Muscle layer of duodenum (tissue), 2 donors: ENCODE measurements around the gene FAM199X.

ENCODE experiments used
- H3K27ac ChIP-seq: one replicate; pipeline ENCODE4 v1.7.0; 2013; ENCODE audit warnings: mild to moderate bottlenecking, low read length
- H3K27me3 ChIP-seq: one replicate; pipeline ENCODE4 v1.7.0; 2013; ENCODE audit warnings: low read depth, mild to moderate bottlenecking, control low read depth, low read length
- H3K36me3 ChIP-seq, 2 donors: one replicate each; pipeline ENCODE4 v1.7.0; 2013; ENCODE audit warnings: low read length in 2 of 2, control low read depth in 1 of 2, mild to moderate bottlenecking in 1 of 2; ENCODE audit not compliant: insufficient read depth in 2 of 2, control insufficient read depth in 1 of 2
- H3K4me1 ChIP-seq, 2 donors: one replicate each; pipeline ENCODE4 v1.7.0; 2013; ENCODE audit warnings: low read length in 2 of 2, mild to moderate bottlenecking in 2 of 2, control low read depth in 1 of 2, moderate library complexity in 1 of 2; ENCODE audit not compliant: insufficient read depth in 2 of 2, control insufficient read depth in 1 of 2
- H3K4me3 ChIP-seq, 2 donors: one replicate each; pipeline ENCODE4 v1.7.0; 2013; ENCODE audit warnings: low read length in 2 of 2, low read depth in 1 of 2, mild to moderate bottlenecking in 1 of 2
- H3K9me3 ChIP-seq, 2 donors: one replicate each; pipeline ENCODE4 v1.7.0; 2013; ENCODE audit warnings: low read length in 2 of 2, control low read depth in 1 of 2, mild to moderate bottlenecking in 1 of 2; ENCODE audit not compliant: control insufficient read depth in 1 of 2
- donor health status: healthy.

The FAM199X gene

GRCh38 chrX:104165894-104166734 lies at the start of gene FAM199X:
TSS of gene FAM199X (plus strand) at chrX:104166453. CDS start at chrX:104166786, 333 bp downstream.
- Histone ChIP-seq H3K4me3 (peak within 1 kb of the TSS; percentile 76 to 82), H3K27me3 (no peaks in the 10 kb centered on the region), H3K4me1 (peaks cover 0 to 12% of the 10 kb centered on the region in 2 donors), H3K36me3 (no peaks in the 10 kb centered on the region), H3K27ac (peak within 1 kb of the TSS; percentile 39), H3K9me3 (no peaks in the 10 kb centered on the region)

GRCh38 chrX:104117759-104118158 lies 48.5 kb upstream of the FAM199X start:
- H3K27me3 ChIP-seq: no peaks in the 10 kb centered on the region
- H3K9me3 ChIP-seq: no peaks in the 10 kb centered on the region
- H3K27ac ChIP-seq: no peak overlapping the region
- peaks cover 0 to 5% of the 10 kb centered on the region in 2 donors for H3K4me1 ChIP-seq
- no peak overlapping the region for H3K4me3 ChIP-seq
- H3K36me3 ChIP-seq: no peaks in the 10 kb centered on the region

- H3K36me3 ChIP-seq: no peaks in the 10 kb centered on the region
- no peak overlapping the region for H3K4me3 ChIP-seq
- peaks cover 0 to under 1% of the 10 kb centered on the region in 2 donors for H3K4me1 ChIP-seq
- no peaks in the 10 kb centered on the region for H3K27me3 ChIP-seq
- H3K9me3 ChIP-seq: no peaks in the 10 kb centered on the region
- no peak overlapping the region for H3K27ac ChIP-seq
These were observed 47.5 kb upstream of the FAM199X start for GRCh38 chrX:104118765-104119164.

GRCh38 chrX:104122829-104123228 lies 43.4 kb upstream of the FAM199X start:
- no peak overlapping the region for H3K4me3 ChIP-seq
- H3K27me3 ChIP-seq: no peaks in the 10 kb centered on the region
- H3K4me1 ChIP-seq: no peaks in the 10 kb centered on the region
- H3K27ac ChIP-seq: no peak overlapping the region
- H3K36me3 ChIP-seq: no peaks in the 10 kb centered on the region
- H3K9me3 ChIP-seq: no peaks in the 10 kb centered on the region

- no peak overlapping the region for H3K27ac ChIP-seq
- peaks cover 0 to 10% of the 10 kb centered on the region in 2 donors for H3K36me3 ChIP-seq
- H3K4me3 ChIP-seq: no peak overlapping the region
These were observed 39.4 kb upstream of the FAM199X start for GRCh38 chrX:104126856-104127255.

GRCh38 chrX:104130808-104131207 lies 35.4 kb upstream of the FAM199X start:
- no peaks in the 10 kb centered on the region for H3K9me3 ChIP-seq
- no peaks in the 10 kb centered on the region for H3K27me3 ChIP-seq
- H3K4me1 ChIP-seq: peaks cover 0 to 9% of the 10 kb centered on the region in 2 donors
- H3K27ac ChIP-seq: no peak overlapping the region
- peaks cover 0 to 10% of the 10 kb centered on the region in 2 donors for H3K36me3 ChIP-seq
- H3K4me3 ChIP-seq: no peak overlapping the region

More at GRCh38 chrX:104126856-104127255, 39.4 kb upstream of the FAM199X start:
- Histone ChIP-seq H3K4me1 (no peaks in the 10 kb centered on the region), H3K9me3 (no peaks in the 10 kb centered on the region), H3K27me3 (no peaks in the 10 kb centered on the region)

- H3K27me3 ChIP-seq: no peaks in the 10 kb centered on the region
- H3K4me3 ChIP-seq: no peak overlapping the region
- no peaks in the 10 kb centered on the region for H3K9me3 ChIP-seq
- H3K4me1 ChIP-seq: peaks cover 0 to 9% of the 10 kb centered on the region in 2 donors
- H3K27ac ChIP-seq: no peak overlapping the region
- peaks cover 0 to 10% of the 10 kb centered on the region in 2 donors for H3K36me3 ChIP-seq
These were observed 31.5 kb upstream of the FAM199X start for GRCh38 chrX:104134583-104135261.

- H3K36me3 ChIP-seq: peaks cover 0 to 1% of the 10 kb centered on the region in 2 donors
- no peaks in the 10 kb centered on the region for H3K27me3 ChIP-seq
- peaks cover 0 to 9% of the 10 kb centered on the region in 2 donors for H3K4me1 ChIP-seq
- no peaks in the 10 kb centered on the region for H3K9me3 ChIP-seq
- H3K27ac ChIP-seq: no peak overlapping the region
- no peak overlapping the region for H3K4me3 ChIP-seq
These were observed 30.6 kb upstream of the FAM199X start for GRCh38 chrX:104135677-104136076.

- Histone ChIP-seq H3K4me1 (peaks cover 0 to 9% of the 10 kb centered on the region in 2 donors), H3K36me3 (no peaks in the 10 kb centered on the region), H3K4me3 (peak overlapping the region; percentile 52 to 65), H3K9me3 (no peaks in the 10 kb centered on the region), H3K27me3 (no peaks in the 10 kb centered on the region), H3K27ac (peak overlapping the region; percentile 39)
These were observed 29.8 kb upstream of the FAM199X start for GRCh38 chrX:104136241-104137019.

- H3K27me3 ChIP-seq: no peaks in the 10 kb centered on the region
- no peak overlapping the region for H3K4me3 ChIP-seq
- H3K4me1 ChIP-seq: peaks cover 0 to 9% of the 10 kb centered on the region in 2 donors
- H3K27ac ChIP-seq: no peak overlapping the region
- no peaks in the 10 kb centered on the region for H3K9me3 ChIP-seq
- no peaks in the 10 kb centered on the region for H3K36me3 ChIP-seq
These were observed 28.8 kb upstream of the FAM199X start for GRCh38 chrX:104137496-104137895.
